GM10847 (cell line): ENCODE measurements around the gene PRKCQ.

Source experiments
- POLR2A ChIP-seq: IDR thresholded peaks from 2 replicates; pipeline ENCODE4 v1.6.1; 2011; ENCODE audit not compliant: insufficient read length; ENCODE audit errors: extremely low read depth

The PRKCQ gene

GRCh38 chr10:6602026-6602699, 22.1 kb upstream of the PRKCQ start:
- TF ChIP-seq POLR2A: no peak

- TF ChIP-seq POLR2A: no peak
Measured at GRCh38 chr10:6601246-6601805, 21.2 kb upstream of the PRKCQ start.

- TF ChIP-seq POLR2A: no peak
Measured at GRCh38 chr10:6600224-6600987, 20.3 kb upstream of the PRKCQ start.

DNA sequence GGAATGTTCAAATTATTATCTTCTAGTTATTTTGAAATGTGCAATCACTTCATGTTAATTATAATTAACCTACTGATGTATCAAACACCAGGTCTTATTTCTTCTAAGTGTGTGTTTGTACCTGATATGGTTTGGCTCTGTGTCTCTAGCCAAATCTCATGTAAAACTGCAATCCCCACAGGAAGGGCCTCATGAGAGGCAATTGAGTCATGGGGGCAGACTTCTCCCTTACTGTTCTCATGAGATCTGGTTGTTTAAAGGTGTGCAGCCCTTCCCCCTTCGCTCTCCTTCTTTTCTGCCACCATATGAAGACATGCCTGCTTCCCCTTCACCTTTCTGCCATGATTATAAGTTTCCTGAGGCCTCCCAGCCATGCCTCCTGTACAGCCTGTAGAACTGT, 18.6 kb upstream of the PRKCQ start:
- no peak for TF ChIP-seq POLR2A

DNA sequence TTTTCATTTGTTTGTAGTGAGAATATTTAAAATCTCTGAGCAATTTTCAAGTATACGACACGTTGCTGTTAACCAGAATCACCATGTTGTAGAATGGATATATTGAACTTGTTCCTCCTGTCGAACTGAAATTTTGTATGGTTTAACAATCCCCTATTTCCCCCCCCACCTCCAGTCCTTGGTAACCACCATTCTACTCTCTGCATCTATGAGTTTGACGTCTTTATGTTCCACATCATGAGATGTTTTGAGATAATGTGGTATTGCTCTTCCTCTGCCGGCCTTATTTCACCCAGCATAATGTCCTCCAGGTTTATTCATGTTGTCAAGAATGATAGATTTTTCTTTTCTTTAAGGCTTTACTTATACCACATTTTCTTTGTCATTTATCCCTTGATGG, 17.4 kb upstream of the PRKCQ start:
- no peak for TF ChIP-seq POLR2A

GRCh38 chr10:6595499-6595898, 15.4 kb upstream of the PRKCQ start:
- TF ChIP-seq POLR2A: no peak

- TF ChIP-seq POLR2A: no peak
Measured at GRCh38 chr10:6593241-6593671, 13.2 kb upstream of the PRKCQ start.

DNA sequence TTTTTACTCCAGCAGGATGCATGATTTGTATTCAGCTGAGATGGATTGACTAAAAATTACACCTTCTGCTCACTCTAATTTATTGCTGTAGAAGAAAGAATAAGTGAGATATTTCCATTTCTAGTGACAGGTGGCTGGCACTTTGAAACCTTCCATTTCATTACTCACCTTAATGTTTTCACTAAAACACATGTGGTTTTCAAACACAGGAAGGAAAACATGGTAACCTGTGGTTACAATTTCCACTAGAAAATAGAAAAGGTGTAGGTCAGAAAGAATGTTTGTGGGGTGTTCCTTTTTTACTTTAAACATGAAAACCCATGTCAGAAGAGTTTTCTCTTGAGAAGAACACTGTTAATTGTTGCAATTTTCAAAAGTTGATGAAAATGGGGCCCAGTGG, 12.0 kb upstream of the PRKCQ start:
- TF ChIP-seq POLR2A: no peak

- no peak for TF ChIP-seq POLR2A
Measured at GRCh38 chr10:6591668-6592067, 11.6 kb upstream of the PRKCQ start.

DNA sequence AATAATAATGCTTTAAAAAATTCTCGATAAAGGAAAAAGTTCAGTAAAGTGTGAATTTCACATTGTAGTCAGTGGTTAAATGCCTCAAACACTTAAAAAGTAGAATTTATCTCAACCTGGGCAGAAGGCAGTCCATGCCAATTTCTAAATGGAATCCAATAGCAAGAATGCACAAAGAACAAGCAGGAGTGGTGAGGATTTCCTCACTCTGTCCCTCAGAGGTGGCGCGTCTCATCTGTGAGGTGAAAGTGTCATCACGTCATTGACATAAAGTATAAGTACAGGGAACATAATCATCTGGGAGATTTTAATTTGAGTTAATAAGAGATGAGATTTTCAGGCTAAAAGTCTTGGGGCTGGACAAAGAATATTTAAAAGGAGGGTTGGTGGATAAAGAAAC, 10.0 kb upstream of the PRKCQ start:
- no peak for TF ChIP-seq POLR2A

GRCh38 chr10:6589287-6590094, 9.4 kb upstream of the PRKCQ start:
- no peak for TF ChIP-seq POLR2A

- no peak for TF ChIP-seq POLR2A
Measured at GRCh38 chr10:6588845-6589244, 8.8 kb upstream of the PRKCQ start.

GRCh38 chr10:6588082-6588481, 8.0 kb upstream of the PRKCQ start:
- TF ChIP-seq POLR2A: no peak

GRCh38 chr10:6586501-6586900, 6.4 kb upstream of the PRKCQ start:
- no peak for TF ChIP-seq POLR2A

GRCh38 chr10:6583447-6583846, 3.4 kb upstream of the PRKCQ start:
- no peak for TF ChIP-seq POLR2A

DNA sequence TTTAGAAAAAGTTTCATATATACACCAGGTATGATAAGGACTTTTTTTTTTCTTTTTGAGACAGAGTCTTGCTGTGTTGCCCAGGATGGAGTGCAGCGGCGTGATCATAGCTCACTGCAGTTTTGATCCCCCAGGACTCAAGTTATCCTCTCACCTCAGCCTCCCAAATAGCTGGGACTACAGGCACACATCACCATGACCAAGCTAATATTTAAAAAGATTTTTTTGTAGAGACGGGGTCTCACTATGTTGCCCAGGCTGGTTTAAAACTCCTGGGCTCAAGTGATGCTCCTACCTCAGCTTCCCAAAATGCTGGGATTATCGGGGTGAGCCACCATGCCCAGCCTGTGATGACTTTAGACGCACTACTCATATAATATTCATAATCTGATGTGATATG, 2.2 kb upstream of the PRKCQ start:
- no peak for TF ChIP-seq POLR2A
